ENCODE measurements around the gene EGLN2.
"Not testable (repeated sequence)": the region's sequence is repeated elsewhere in the genome, so short reads cannot be mapped to it uniquely, and the experiment has no call there.

The EGLN2 gene

DNA sequence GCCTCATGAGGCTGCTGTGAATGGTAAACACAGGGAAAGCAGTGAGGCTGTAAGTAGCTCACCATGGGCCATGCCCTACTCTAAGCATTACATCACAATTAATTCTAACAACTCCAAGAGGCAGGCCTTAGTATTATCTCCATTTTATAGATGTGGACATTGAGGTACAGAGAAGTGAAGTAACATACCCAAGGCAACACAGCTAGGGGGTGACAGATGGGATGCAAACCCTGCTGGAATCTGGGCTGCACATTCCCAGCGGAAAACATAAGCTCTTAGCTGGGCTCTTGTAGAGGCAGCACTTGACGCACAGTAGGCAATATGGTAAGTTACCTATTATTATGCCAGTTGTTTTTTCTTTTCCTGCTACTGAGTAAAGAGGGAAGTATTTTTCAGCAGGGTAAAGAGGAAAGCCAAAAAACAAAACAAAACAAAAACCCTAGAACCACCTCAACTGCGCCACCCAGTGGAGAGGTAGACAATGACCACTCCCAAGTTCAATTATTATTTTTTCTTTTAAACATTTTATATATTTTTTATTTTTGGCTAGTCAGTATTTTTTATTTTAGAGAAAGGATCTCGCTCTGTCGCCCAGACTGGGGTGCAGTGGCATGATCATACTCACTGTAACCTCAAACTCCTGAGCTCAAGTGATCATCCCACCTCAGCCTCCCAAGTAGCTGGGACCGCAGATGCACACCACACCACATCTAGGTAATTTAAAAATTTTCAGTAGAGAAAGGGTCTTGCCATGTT, 20.7 kb downstream of the EGLN2 start:
- DNase-seq = not testable (repeated sequence)

GRCh38 chr19:40822161-40822560, 23.2 kb downstream of the EGLN2 start:
- DNase-seq = no peak

GRCh38 chr19:40822704-40823553, 23.9 kb downstream of the EGLN2 start:
- not testable (repeated sequence) for DNase-seq

- DNase-seq = not testable (repeated sequence)
Measured at GRCh38 chr19:40824916-40825315, 25.9 kb downstream of the EGLN2 start.

DNA sequence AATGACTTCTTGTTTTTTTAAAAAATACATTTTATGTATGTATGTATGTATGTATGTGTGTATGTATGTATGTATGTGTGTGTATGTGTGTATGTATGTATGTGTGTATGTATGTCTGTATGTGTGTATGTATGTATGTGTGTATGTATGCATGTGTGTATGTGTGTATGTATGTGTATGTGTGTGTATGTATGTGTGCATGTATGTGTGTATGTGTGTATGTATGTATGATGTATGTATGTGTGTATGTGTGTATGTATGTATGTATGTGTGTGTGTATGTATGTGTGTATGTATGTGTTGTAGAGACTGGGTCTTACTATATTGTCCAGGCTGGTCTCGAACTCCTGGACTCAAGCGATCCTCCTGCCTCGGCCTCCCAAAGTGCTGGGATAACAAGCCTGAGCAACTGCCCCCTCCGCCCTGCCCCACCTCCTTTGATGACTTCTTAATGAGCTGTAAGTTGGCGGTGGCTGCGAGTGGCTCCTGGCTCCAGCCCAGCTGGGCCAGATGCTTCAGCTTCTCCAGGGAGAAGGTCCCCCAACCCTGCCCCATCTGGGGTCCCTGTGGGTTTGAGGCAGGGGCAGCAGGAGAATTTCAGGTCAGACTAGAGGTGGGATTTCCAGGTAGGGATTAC, 26.6 kb downstream of the EGLN2 start:
- not testable (repeated sequence) for DNase-seq

DNA sequence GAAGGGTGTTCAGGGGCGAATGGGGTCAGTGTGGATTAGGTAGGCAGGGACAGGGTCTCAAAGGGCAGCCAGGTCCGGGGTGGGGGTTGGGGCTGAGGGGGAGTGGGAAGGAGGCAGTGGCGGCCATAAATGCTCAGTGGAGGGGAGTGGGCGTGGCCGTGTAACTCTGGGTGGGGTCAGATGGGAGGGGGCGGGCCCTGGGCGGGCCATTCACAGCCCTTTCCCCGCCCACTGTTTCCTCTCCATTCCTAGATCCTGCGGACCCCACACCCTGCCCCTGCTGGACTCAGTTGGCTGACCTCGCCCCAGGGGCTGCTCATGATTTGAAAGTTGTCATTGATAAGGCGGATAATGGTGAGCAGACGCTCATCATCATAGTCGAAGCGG, 27.3 kb downstream of the EGLN2 start:
- not testable (repeated sequence) for DNase-seq

DNA sequence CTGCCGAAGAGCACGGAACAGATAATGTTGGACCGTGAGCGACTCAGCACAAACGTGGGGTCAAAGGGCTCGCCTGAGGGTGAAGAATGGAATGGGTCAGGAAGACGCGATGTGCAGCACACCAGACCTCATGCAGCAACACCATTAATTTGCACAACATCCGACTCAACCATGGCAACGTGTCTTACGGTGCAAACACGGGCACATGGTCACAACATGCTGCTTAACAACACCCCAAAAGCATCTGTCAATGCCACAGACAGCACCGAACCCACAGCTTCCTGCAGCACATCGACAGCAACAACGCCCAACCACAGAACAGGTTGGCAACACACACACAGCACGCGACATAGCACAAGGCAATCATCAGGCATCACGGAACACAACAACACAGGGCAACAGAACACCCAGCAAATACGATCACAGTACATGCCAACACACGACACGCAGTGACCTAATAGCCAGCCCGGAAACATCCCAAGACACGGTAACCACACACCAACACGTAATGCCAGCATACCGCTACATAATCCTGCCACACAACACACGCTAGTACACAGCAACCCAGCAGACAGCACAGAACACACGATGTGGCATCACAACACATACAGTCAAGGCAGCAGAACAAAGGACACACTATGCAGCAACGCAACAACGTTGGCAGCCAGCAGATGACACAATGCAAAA, 27.9 kb downstream of the EGLN2 start:
- not testable (repeated sequence) for DNase-seq

DNA sequence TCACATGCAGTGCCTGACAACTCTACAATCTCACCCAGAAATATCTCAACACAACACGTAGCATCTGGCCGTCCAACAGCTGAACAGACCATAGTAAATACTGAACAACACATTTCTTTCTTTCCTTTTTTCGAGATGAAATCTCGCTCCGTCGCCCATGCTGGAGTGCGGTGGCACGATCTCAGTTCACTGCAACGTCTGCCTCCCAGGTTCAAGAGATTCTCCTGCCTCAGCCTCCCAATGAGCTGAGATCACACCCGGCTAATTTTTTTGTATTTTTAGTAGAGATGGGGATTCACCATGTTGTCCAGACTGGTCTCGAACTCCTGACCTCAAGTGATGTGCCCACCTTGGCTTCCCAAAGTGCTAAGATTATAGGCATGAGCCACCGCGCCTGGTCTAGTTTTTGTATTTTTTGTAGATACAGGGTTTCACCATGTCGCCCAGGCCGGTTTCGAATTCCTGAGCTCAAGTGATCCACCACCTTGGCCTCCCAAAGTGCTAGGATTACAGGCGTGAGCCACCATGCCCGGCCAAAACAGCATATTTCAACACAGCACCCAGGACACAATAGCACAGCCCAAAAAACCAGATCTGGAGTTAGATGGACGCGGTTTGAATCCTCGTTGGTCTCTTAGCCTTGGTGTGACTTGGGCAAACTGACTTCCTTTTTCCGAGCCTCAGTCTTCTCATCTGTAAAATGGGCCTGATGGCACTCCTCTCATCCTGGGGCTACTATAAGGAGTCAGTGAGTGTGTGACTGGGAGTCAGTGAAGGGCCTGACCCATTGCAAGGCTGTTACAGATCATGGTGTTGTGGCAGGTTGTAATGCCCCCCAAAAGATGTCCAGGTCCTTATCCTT, 28.6 kb downstream of the EGLN2 start:
- DNase-seq = no peak

DNA sequence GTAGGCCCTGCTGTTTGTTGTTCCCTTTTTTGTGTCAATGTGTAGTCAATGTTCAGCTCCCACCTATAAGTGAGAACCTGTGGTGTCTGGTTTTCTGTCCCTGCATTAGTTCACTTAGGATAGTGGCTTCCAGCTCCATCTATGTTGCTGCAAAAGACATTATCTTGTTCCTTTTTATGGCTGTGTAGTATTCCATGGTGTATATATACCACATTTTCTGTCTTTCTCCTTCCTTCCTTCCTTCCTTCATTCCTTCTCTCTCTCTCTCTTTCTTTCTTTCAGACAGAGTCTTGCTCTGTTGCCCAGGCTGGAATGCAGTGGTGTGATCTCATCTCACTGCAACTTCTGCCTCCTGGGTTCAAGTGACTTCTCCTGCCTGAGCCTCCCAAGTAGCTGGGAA, 30.2 kb downstream of the EGLN2 start:
- no peak for DNase-seq

DNA sequence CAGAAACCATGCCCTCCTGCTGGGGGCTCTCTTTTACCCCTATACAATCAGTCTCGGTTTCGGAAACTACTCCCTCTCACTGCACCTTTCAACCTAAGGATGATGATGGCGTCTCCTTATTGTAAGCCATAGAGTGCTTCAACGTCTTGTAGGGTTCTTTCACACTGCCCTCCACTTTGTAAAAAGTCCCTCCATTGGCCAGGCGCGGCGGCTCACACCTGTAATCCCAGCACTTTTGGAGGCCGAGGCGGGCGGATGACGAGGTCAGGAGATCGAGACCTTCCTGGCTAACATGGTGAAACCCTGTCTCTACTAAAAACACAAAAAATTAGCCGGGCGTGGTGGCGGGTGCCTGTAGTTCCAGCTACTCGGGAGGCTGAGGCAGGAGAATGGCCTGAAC, 31.8 kb downstream of the EGLN2 start:
- DNase-seq = not testable (repeated sequence)

DNA sequence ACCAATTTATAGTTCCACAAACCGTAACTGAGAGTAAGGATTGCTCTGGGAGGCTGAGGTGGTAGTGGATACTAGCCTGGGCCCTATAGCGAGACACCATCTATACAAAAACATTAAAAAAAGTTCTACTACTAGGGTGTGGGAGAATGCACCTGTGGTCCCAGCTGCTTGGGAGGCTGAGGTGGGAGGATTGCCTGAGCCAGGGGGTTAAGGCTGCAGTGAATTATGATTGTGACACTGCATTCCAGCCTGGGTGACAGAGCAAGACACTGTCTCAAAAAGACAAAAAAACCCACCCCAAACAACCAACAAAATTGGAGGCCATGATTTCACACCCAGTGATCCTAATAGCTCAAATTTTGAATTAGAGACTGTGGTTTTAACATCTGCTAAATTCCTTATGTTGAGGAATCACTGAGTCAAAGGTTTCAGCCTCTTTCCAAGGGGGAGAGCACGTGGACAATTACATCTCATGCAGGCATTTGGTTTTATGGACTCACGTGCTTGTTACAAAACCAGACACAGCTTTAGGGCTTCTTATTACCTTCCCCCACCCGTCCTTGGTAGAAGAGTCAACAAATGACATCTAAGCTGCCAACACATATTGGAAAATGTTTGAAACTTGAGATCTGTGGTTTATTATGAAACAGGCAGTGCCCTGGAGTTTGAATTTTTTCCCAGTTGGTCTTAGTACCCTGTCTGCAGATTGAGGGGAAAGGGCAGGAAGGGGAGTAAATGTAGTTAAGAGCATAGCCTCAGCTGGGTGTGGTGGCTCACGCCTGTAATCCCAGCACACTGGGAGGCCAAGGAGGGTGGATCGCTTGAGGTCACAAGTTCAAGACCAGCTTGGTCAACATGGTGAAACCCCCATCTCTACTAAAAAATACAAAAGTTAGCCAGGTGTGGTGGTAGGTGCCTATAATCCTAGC, 32.8 kb downstream of the EGLN2 start:
- DNase-seq = peak; percentile 64

DNA sequence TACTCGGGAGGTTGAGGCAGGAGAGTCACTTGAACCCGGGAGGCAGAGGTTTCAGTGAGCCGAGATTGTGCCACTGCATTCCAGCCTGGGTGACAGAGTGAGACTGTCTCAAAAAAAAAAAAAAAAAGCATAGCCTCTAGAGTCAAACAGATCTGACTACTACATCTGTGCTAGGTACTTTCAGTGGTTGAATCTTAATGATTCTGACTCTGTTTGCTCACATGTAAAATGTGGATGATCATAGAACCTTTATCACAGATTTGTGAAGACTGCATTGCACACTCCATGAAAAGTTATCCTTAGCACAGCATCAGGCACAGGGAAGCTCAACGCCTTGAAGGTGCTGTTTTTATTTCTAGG, 33.4 kb downstream of the EGLN2 start:
- not testable (repeated sequence) for DNase-seq

- not testable (repeated sequence) for DNase-seq
Measured at GRCh38 chr19:40833728-40834533, 34.9 kb downstream of the EGLN2 start.

DNA sequence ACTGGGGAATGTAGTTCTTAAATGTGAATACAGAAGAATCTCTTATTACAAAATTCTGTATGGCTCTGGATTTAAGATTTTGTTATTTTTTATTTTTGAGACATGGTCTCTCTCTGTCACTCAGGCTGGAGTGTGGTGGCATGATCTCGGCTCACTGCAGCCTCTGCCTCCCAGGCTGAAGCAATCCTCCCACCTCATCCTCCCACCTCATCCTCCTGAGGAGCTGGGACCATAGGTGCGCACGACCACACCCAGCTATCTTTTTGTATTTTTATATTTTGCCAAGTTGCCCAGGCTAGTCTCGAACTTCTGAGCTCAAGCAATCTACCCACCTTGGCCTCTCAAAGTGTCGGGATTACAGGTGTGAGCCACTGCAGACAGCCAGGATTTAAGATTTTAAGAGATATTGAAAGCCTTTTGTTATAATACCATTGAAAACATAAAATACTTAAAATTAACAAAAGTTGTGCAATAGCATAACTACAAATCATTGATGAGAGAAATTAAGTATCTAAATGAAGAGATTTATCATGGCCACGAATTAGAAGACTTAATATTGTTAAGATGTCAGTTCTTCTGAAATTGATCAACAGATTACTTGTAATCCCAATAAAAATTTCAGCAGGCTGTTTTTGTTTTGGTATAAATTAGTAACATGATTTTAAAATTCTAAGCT, 37.9 kb downstream of the EGLN2 start:
- DNase-seq = no peak

DNA sequence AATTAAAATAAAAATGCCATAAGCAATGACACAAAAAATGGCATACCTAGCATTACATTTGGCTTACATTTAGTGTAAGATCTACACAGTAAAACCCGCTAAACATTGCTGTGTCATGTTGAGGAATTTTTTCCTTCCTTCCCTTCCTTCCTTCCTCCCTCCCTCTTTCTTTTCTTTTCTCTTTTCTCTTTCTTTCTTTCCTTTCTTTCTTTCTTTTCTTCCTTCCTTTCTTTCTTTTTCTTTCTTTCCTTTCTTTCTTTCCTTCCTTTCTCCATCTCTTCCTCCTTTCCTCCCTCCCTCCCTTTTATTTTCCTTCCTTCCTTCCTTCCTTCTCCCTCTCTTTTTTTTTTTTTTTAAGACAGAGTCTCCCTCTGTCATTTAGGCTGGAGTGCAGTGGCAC, 39.5 kb downstream of the EGLN2 start:
- not testable (repeated sequence) for DNase-seq

GRCh38 chr19:40842012-40842411, 43.0 kb downstream of the EGLN2 start:
- DNase-seq = not testable (repeated sequence)

- not testable (repeated sequence) for DNase-seq
Measured at GRCh38 chr19:40842997-40843652, 44.1 kb downstream of the EGLN2 start.

DNA sequence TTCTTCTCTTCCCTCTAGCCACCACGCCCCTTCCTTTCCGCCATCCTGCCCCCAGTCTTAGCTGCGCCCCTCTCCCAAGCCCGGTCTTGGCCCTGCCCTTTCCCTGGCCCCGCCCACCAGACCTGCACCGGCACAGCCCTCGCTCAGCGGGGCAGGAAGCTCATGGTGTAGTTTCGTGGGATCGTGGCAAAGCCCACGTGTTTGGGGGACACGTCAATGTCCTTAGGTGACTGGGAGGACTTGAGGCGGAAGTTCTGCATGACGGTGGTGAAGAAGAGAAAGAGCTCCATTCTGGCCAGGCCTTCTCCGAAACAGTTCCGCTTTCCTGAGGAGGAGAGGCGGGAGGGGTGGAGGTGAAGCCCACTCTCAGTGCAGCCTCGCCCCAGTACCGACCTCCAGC, 44.7 kb downstream of the EGLN2 start:
- DNase-seq = not testable (repeated sequence)

GRCh38 chr19:40846722-40847121, 47.7 kb downstream of the EGLN2 start:
- DNase-seq = not testable (repeated sequence)

Measured in T1000 (cell line).